Activated naive CD4-positive, alpha-beta T cell (primary cell): ENCODE results near the gene FGD5.
"Not testable (repeated sequence)": the region's sequence is repeated elsewhere in the genome, so short reads cannot be mapped to it uniquely, and the experiment has no call there.

ENCODE experiments used
- DNase-seq, 4 experiments: peaks; one replicate each; lab custom pipeline; 2025; lab: John Stamatoyannopoulos, UW

Gene FGD5

DNA sequence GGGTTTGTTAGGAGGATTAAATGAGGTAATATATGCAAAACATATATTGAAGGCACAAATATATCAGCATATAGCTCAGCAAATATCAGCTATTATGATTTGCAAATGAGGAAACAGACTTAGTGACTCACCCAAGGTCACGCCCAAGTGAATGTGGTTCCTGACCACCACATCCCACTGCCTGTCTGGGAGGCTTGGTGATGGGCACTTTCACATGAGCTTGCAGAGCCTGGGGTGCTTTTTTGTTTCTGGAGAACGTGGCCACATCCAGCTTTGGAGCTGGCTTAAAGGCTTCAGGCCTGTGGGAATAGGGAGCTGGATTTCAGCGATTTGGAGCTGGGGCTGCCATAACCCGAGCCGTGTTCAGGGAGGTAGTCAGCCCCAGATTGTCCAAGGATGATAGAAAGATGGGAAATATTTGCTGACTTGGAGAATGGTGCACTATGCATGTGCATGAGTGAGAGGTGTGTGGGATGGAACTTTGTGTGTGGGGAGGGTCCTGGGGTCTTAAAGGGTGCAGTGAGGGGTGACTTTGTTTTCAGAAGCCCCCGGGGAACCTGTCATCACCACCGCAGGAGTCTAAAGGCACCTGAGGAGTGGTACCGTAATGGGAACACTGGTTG, 12.0 kb upstream of the FGD5 start:
- DNase-seq = no peak

DNA sequence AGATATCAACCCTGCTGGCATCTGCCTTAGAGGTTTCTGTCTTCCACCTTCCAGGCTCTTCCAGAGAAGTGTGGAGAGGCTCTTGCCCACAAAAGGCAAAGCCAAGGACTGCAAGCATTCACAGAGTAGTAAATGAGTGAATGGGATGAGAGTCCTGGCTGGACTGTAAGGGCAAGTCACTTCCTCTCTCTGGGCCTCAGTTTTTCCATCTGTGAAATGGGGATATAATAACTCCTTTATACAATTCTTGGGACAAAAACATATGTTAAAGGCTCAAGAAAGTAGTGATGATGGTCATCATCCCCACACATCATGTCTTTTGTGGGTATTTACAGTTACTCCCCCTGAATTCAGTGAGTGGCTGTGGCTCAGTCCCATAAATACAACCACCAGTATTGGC, 10.7 kb upstream of the FGD5 start:
- no peak for DNase-seq

DNA sequence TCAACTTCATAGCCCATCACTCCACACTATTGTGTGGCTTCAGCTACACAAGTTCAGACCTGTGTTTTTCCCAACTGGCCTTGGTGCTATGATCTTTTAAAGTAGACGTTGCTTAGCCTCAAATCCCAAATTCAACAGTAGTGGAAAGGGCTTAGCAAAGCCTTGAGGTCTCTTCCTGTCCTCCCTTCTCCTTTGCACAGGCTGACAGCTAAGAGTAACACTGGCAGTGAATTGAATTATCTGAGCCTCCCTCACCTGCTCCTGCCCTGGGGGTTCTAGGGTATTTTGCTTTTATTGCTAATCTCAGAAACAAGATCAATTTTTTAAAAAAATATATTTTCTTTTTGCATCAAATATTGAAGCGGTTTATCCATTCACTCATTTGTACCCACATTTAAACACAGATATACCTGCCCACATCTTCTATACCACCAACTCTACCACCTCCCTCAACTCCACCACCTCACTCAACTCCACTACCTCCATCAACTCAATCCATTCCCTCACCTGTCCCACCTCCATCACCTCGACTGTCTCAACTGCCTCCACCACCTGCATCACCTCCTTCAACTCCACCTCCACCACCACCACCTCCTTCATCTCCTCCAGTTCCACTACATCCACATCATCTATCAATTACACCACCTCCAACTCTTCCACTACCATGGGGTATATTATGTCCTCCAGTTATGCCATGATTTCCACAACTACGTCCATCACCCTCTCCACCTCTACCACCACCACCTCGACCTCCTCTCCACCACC, 10.1 kb upstream of the FGD5 start:
- DNase-seq = no peak

DNA sequence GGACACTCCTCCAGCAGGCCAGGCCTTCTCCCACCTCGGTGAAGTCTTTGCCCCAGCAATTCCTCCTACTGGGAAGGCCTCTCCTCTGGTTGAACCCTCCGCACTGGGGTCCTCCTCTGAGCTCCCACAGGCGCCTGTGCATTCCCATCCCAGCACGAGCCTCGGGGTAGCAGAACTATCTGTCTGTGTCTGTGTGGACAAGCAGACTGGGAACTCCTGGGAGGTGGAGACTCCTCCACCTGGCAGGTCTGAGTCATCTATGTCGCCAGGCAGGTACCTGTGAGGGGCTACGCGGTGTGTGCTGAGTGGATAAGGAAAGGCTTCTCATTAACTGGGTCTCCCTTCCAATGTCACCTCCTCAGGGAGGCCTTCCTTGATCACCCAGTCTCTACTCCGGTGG, 9.2 kb upstream of the FGD5 start:
- DNase-seq = not testable (repeated sequence)

GRCh38 chr3:14810070-14810791, 8.5 kb upstream of the FGD5 start:
- DNase-seq = no peak

GRCh38 chr3:14810801-14811661, 7.7 kb upstream of the FGD5 start:
- no peak for DNase-seq

DNA sequence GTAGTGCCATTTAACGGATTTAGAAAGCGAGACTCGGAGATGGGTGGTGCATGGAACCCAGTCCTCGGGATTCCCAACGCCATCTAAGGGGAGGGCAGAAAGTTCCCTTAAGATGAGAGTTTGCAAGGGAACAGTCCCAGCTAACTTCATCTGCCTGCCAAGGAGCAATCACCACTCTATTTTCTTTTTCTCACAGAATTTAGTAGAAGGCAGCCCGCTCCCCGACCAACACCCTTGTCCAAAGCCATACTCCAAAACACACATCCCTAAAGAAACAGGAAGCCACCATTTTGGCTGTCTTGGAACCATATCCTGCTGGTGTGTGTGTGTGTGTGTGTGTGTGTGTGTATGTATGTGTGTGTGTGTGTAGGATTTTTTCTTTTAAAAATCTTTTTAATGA, 7.1 kb upstream of the FGD5 start:
- DNase-seq = no peak

- no peak for DNase-seq
Measured at GRCh38 chr3:14812196-14812790, 6.5 kb upstream of the FGD5 start.

DNA sequence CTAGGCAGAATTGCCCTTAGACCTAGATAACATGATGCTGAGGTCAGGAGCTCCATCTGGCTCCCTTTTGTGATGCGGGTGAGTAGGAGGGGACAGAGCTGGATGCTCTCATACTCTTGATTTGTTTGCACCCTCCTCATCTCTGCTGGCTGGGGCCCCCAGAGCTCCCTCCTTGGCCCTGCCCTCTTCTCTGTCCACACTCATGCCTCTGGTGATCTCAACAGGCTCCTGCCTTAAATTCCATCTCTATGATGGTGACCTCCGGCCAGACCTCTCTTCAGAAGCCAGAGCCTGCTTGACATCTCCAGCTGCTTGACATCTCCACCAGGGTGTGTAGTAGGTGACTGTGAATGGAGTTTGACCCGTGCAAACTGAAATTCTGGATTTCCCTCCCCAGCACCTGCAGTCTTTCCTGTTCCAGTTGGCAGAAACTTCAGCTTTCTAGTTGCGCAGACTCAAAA, 4.3 kb upstream of the FGD5 start:
- no peak for DNase-seq

- no peak for DNase-seq
Measured at GRCh38 chr3:14816359-14816758, 2.4 kb upstream of the FGD5 start.

DNA sequence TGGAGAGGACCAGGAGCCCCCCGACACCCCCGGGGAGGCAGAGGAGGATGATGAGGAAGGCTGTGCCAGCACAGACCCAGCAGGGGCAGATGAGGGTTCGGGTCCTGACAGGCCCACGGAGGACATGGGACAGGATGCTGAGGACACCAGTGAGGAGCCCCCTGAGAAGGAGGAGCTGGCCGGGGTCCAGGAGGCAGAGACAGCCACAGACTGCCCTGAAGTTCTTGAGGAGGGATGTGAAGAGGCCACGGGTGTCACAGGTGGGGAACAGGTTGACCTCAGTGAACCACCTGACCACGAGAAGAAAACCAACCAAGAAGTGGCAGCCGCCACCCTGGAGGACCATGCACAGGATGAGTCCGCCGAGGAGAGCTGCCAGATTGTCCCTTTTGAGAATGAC, 909 bp downstream of the FGD5 start:
- no peak for DNase-seq

- no peak for DNase-seq
Measured at GRCh38 chr3:14820156-14820555, 1.4 kb downstream of the FGD5 start.

DNA sequence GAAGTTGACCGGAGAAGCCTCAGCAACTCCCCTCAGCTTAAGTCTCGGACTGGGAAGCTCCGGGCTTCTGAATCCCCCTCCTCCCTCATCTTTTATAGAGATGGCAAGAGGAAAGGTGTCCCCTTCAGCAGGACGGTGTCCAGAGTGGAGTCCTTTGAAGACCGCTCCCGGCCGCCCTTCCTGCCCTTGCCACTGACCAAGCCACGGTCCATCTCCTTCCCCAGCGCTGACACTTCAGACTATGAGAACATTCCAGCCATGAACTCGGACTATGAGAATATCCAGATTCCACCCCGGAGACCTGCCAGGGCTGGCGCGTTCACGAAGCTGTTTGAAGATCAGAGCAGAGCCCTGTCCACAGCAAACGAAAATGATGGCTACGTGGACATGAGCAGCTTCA, 2.4 kb downstream of the FGD5 start:
- DNase-seq = no peak

- no peak for DNase-seq
Measured at GRCh38 chr3:14822134-14822533, 3.4 kb downstream of the FGD5 start.

- no peak for DNase-seq
Measured at GRCh38 chr3:14822670-14823390, 4.1 kb downstream of the FGD5 start.

DNA sequence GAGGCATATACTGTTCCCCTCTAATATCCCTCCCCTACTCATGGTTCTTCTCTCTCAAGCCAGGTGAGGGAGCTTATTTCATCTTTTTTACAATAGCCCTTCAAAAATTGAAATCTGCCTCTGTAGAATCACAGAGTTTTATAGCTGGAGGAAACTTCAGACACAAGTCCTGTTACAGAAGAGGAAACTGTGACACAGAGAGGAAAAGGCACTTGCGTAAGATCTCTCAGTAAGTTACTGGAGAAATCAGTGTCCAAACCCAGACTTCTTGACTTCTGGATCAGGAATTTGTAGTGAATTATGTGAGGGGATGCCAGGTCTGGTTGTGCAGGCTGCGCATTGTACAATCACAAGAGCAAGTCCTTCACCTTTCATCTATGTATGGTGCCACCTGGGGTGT, 4.6 kb downstream of the FGD5 start:
- DNase-seq = no peak

DNA sequence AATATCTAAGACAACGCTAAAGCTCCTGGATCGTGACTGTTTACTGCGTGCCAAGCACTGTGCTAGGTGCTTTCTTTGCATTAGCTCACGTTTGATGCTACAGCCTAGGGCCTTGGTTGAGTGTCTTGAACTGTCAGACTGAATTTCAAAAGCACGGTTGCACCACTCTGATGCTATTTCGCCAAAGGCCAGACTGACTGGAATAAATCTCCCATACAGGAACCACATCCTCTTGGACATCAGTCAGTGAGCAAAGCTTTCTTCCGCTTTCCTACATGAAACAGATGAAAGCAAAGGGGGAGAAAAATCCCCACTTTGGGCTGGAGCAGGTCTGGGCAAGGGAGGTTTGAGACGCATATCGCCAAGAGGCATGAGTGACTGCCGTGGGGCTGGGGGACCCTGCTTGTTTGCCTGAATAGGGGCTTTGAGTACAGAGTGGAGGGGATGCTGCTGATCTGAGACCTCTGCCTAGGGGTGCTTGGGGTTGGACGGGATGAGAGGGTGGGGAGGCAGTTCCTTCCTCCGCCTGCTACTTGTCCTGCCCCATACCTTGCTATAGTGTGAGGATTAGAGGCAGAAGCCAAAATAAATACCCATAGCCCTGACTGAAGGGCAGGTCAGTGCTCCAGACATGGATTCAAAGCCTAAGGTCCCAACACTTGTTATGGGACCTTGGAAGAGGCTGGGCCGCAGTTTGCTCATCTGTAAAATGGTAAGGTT, 5.3 kb downstream of the FGD5 start:
- DNase-seq = no peak

DNA sequence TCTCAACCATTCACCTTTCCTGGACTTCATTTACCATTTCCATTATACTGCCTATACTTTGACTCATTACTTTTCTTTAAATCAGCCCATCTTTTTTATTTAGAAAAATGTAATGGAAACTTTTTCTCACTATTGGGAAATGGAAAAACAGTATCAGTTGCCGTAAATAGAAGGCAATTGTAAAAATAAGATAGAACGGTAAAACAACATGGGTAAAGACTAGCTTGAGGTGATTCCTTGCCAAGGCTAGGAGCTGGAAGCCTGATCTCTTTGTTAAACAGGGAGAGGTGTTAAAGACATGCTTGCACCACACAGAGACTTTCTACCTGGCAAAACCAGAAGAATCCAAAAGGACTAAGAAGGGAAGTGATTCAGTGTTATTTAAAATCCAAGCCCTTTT, 5.9 kb downstream of the FGD5 start:
- DNase-seq = no peak

GRCh38 chr3:14826069-14826468, 7.3 kb downstream of the FGD5 start:
- no peak for DNase-seq

DNA sequence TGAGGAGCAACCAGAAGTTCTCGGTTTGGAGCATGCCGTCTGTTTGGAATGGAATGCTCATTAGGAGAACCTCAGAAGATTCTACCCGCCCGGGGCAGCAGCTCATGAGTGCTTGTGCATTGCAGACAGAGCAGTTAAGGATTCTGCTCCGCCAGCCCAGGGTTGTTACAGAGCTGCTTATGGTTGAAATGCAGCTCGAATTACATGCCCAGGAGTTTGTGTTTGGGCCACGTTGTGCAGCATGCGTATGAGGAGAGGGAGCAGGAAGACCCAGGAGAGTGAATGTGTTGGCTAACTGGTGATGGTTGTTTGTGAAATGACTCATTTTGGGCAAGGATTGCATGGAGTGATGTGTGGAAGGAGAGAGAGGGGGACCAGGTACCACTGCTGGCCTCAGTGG, 9.0 kb downstream of the FGD5 start:
- DNase-seq = no peak
